OCI-M1 (cell line): ENCODE data around the gene NPRL2.

ENCODE experiments used
- DNase-seq: peaks from one replicate; lab custom pipeline; 2025; lab: John Stamatoyannopoulos, UW

The NPRL2 gene

DNA sequence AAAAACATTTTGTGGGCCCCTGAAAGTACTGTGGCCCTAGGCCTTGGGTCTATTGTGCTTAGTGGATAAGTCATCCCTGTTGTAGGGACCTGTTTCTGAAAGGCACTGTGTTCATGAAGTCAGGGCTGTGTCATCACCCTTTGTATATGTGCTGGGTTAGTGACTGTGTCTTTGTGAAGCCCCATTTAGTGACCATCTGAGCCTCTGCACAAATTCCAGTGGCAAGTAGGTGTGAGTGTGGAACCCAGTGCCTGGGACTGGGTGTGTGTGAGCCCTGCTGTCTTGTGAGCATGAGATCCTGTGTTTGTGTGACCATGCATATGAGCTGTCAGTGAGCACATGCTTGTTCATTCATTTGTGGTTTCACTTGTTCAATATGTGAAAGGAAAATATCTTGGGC, 46.0 kb downstream of the NPRL2 start:
- no peak for DNase-seq

DNA sequence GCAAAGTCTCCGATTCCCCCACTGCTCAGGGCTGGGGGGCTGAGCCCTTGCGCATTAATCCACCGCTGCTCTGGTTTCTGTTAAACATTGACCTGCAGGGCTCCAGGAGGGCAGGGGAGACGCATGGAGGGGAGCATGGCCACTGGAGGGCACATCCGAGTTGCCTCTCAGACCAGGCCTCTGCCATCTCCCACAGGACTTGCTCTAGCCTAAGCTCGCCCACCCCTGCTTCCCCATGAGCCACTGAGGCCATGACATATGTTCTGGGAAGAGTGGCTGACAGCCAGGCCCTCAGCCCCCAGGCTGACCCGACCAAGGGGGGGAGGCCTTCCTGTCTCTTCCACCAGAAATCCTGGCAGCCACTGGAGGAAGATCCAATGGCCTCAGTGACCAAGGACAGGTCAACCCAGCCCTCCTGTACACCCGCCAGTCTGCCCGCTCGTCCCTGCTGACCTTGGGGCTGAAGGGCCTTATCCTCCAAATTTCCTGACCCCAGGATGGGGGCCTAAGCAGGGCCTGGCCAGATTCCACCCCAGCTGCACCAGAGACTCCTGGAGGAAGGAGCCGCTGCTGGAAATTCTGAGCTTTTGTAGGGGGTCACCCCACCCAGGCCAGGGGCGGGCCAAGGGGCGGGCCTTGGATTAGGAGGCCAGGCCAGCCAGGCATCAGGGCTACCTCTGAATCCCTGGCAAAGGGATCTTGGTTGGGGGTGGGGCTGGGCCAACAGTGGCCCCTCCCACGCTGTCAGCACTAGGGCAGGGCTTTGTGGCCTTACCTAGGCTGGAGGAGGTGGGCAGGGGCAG, 47.4 kb downstream of the NPRL2 start, which contains the start of gene HYAL1:
Gene HYAL1, minus strand, starts transcription at position 562 of the 803 bp plus-strand sequence. CDS start 618 bp downstream, outside the sequence.
- DNase-seq: no peak

DNA sequence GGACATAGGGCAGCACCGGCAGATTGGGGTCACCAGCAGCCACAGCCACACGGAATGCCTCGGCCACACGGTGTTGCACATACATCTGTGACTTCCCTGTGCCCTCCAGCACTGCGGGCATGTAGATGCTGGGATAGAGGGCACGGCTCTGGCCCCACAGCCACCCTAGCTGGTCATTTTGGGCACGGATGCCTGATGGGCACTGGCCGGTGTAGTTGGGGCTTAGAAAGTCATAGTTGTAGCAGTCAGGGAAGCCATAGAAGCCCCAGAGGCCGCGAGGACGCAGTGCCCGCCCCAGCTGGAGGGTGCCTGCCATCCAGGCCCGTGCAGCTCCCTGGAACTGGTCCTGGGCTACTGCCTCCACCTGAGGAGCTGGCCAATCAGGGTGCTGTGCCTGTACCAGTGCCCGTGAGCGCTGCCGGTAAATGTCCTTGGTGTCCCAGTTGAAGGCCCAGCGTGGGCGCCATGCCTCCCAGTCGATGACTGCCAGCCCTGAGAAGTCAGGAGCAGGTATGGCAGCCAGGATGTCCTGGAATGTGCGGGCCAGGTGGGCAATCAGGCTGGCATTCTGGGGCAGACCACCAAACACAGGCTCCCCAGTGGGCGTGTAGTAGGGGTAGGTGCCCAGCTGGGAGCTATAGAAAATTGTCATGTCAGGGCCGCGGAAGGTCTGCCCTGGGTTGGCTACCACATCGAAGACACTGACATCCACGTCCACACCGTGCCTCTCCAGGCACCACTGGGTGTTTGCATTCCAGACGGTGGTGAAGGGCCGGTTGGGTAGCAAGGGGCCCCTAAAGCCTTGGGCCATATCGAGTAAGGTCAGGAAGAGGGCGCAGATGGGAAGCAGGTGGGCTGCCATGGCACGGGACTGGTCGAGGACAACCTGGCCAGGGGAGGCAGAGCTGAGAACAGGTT, 48.2 kb downstream of the NPRL2 start:
- DNase-seq: no peak

DNA sequence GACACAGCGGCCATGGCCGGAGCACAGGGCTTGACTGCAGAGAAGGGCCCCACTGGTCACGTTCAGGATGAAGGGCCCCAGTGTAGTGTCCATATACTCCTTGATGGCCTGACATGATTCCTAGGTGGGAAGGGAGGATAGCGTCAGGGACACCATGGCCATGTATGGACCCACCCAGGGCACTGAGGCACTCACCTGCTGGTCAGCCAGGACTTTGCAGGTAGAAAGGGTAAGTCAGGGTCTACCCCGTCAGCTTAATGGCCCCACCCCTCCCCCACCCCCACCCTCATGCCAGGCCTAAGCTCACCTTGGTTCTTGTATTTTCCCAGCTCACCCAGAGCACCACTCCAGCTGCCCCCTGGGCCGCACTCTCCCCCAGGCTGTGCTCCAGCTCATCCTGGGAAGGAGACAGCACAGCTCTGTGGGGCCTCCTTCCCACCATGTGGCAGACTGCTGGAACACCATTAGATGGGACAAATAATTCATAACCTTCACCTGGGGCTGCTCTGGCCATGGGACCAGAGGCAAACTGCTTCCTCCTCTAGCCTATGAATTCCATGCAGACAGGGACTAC, 49.8 kb downstream of the NPRL2 start:
- DNase-seq: no peak

DNA sequence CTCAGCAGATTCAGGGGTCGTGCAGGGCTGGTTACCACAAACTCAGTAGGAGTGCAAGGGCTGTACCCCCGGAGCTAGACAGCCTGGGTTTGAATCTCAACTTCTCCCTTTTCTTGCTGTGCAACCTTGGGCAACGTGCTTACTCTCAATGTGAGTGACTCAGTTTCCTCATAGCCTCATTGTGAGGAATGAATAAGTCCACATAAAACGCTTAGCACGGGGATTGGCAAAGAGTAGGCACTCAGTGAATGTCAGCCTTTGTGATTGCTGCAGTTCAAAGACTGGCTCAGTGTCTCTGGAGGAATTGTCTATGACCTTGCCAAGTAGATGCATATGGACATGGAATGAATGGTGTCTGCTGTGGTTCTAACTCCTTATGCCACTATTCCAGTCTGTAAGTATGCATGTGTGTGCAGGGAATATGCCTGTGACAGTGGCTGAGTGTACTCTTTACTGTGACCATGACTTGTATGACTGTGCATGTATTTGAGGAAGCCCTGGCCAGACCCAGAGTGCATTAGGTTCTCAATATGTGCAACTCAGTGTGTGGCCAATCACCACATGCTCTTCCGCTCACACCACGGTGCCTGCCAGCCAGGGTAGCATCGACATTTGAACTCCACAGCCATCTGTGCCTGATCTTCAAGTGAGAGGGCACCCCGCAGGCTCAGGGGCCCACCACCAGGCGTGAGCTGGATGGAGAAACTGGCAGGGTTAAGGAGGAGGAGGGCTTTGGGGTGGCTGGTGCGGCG, 50.5 kb downstream of the NPRL2 start:
- DNase-seq: peak; percentile 30

DNA sequence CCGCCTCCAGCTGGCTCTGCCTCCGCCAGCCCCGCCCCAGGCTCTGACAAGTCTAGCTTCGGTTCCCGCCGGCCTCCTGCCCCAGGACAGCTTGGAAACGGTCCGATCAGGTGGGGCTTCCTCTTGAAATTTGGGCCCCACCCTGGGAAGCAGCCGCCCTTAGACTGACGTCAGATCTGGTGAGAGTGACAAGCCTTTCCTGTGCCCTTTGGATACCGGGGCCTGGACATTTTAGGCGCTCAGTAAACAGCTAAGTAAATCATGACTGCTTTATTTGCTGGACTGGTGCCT, 51.0 kb downstream of the NPRL2 start:
- no peak for DNase-seq

DNA sequence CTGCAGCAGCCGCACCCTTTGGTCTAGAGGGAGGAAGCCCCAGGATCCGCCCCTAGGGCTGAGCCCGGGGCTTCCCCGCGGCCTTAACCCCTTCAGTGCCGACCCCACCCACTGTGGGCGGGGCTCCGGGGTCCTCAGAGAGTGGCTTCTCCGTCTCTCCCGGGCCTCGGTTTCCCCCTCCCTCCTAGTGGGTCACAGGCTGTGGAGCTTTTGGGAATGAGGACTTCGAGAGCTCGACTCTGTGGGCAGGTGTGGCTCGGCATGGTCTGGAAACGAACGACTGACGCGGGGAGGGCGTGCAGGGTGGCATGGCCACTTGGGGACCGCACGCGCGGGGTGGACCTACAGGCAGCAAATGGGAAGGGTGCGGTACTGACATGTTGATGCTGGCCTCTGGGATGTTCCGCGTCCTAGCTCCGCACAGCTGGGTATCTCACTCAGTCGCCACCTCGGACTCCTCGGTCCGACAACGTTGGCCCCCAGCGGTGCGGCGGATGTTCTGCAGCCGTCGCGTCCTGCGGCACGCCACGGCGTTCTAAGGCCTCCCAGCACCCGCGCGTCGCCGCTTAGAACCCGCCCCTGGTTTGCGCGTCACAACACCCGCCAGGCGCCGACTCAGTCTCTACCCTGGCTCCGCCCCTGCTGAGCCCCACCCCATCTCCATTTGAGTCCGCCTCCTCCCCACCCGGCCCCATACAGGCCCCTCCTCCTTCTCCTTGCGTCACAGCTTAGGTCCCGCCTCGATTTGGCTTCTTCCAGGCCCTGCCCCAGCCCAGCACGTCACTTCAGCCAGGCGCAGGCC, 51.5 kb downstream of the NPRL2 start, which contains the start of the genes HYAL3 and NAA80:
Gene HYAL3, minus strand, starts transcription at position 570 of the 802 bp plus-strand sequence. CDS start 3,803 bp downstream, outside the sequence.
Gene NAA80, minus strand, starts transcription at position 570 of the 802 bp plus-strand sequence. CDS start 1,942 bp downstream, outside the sequence.
- peak; percentile 98 for DNase-seq

DNA sequence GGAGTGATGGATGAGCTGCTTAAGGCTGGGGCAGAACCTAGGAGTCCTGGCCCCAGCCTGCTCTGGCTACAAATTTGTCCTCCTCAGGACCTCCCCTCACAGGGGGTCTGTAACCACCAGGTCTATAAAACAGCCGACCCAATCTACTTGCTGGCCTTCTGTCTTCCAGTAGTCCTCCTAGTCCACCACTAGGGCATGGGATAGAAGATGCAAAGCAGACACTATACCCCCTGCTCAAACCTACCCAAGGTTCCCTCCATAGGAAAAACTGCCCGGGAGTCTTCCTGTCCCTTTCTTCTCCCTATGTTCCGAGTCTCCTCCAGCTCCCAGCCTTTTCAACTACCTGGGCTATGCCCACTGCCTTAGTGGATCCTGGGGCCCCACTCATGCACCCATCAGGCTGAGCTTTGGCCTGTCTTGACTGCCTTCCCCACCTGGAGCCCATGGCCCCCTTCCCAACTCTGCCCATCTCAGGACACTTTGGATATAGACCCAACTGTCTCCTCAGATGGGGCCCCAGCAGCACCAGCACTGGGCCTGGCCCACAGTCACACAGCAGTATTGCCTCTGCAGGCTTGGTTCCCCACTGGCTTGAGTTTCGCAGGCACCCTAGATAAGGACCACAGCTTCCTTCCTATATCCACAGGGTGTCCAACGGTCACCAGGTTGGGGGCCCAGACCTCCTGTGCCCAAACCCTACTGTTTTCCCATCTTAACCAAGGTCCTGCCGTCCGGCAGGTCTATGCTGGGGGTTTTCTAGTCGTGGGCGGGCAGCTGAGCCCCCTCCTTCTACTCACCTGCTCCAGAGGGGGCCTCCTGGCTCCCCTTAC, 52.5 kb downstream of the NPRL2 start:
- peak; percentile 35 for DNase-seq

DNA sequence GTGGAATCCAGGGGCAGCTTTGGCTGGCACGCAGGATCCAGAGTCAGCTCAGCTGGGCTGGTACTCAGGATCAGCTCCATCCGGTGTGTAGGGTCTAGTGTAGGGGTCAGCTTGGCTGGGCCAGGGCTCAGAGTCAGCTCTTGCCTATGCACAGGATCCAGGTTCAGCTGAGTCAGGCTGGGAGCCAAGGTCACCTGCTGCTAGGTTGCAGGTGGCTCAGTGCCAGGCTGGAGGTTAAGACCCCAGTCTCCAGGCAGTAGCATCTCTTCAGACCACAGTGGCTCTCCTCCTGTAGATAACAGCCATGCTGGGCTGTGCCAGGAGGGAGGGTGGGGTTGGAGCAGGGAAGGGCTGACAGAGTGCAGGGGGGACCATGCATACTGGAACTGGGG, 53.2 kb downstream of the NPRL2 start:
- DNase-seq: no peak
